GM19438 (cell line): ENCODE results near the gene MICU1.
"Not testable (repeated sequence)": the region's sequence is repeated elsewhere in the genome, so short reads cannot be mapped to it uniquely, and the experiment has no call there.

Source experiments
- ATAC-seq: cut with Tn5 transposase; IDR thresholded peaks from one replicate; pipeline ENCODE4 v1.9.1; 2021; ENCODE audit warnings: low read depth; ENCODE audit not compliant: unreplicated experiment

Gene MICU1

GRCh38 chr10:72625608-72626443, at the start of gene MICU1:
Gene MICU1, minus strand, starts transcription at chr10:72626079. Its CDS starts 59,286 bp downstream, at chr10:72566793.
- peak; percentile 97 for ATAC-seq

GRCh38 chr10:72674174-72674573, 48.3 kb upstream of the MICU1 start:
- ATAC-seq, result not testable (repeated sequence)

GRCh38 chr10:72673280-72673679, 47.4 kb upstream of the MICU1 start:
- no peak for ATAC-seq

GRCh38 chr10:72667207-72667864, 41.5 kb upstream of the MICU1 start:
- ATAC-seq, result no peak

GRCh38 chr10:72665925-72666324, 40.0 kb upstream of the MICU1 start:
- no peak for ATAC-seq

GRCh38 chr10:72663971-72664370, 38.1 kb upstream of the MICU1 start:
- ATAC-seq, result no peak

- no peak for ATAC-seq
These were observed 35.6 kb upstream of the MICU1 start for GRCh38 chr10:72661431-72661830.

GRCh38 chr10:72660220-72660619, 34.3 kb upstream of the MICU1 start:
- ATAC-seq, result no peak

GRCh38 chr10:72659694-72660093, 33.8 kb upstream of the MICU1 start:
- no peak for ATAC-seq

GRCh38 chr10:72658696-72659400, 33.0 kb upstream of the MICU1 start:
- no peak for ATAC-seq

GRCh38 chr10:72654720-72655119, 28.8 kb upstream of the MICU1 start:
- no peak for ATAC-seq

- ATAC-seq, result no peak
These were observed 27.7 kb upstream of the MICU1 start for GRCh38 chr10:72653383-72654096.

GRCh38 chr10:72649291-72649690, 23.4 kb upstream of the MICU1 start:
- no peak for ATAC-seq

- no peak for ATAC-seq
These were observed 22.4 kb upstream of the MICU1 start for GRCh38 chr10:72648301-72648700.

GRCh38 chr10:72646971-72647370, 21.1 kb upstream of the MICU1 start:
- not testable (repeated sequence) for ATAC-seq

GRCh38 chr10:72645263-72645858, 19.5 kb upstream of the MICU1 start:
- no peak for ATAC-seq

- no peak for ATAC-seq
These were observed 16.4 kb upstream of the MICU1 start for GRCh38 chr10:72642318-72642717.

- ATAC-seq, result no peak
These were observed 13.6 kb upstream of the MICU1 start for GRCh38 chr10:72639441-72639873.

- ATAC-seq, result no peak
These were observed 12.9 kb upstream of the MICU1 start for GRCh38 chr10:72638586-72639440.
